H1 (cell line): Measurements from ENCODE around the gene VSIG10L2.

ENCODE experiments used
- CREB1 ChIP-seq: IDR thresholded peaks from 2 replicates; pipeline ENCODE4 v1.6.1; 2012; ENCODE audit warnings: inconsistent platforms
- EP300 ChIP-seq, 2 experiments: IDR thresholded peaks; 1 replicate in 1 of 2; 2 replicates in 1 of 2; pipeline ENCODE4 v1.6.1; 2011 to 2012; ENCODE audit warnings: low read depth in 2 of 2, low read length in 2 of 2, mild to moderate bottlenecking in 2 of 2, borderline replicate concordance in 1 of 2, inconsistent platforms in 1 of 2, moderate library complexity in 1 of 2
- FOSL1 ChIP-seq: IDR thresholded peaks from 2 replicates; pipeline ENCODE4 v1.6.1; 2011; ENCODE audit warnings: mild to moderate bottlenecking, low read depth, low read length, moderate library complexity; ENCODE audit not compliant: insufficient read depth
- KDM5A ChIP-seq: fragments of 200-600 bp; IDR thresholded peaks from 2 replicates; pipeline ENCODE4 v1.7.1; 2012; ENCODE audit warnings: mild to moderate bottlenecking, low read length, inconsistent platforms, mixed read lengths
- POLR2AphosphoS5 ChIP-seq: IDR thresholded peaks from 2 replicates; pipeline ENCODE4 v1.6.1; 2011; ENCODE audit warnings: low read depth, low read length
- RFX5 ChIP-seq: IDR thresholded peaks from 2 replicates; pipeline ENCODE4 v1.6.1; 2011; ENCODE audit warnings: low read depth, low read length, improper control_type of control experiment, borderline replicate concordance
- RXRA ChIP-seq: IDR thresholded peaks from 2 replicates; pipeline ENCODE4 v1.6.1; 2011; ENCODE audit warnings: low read depth, mild to moderate bottlenecking, low read length, moderate library complexity; ENCODE audit not compliant: insufficient read depth
- SIN3A ChIP-seq, 2 experiments: IDR thresholded peaks in 1 of 2; conservative IDR thresholded peaks in 1 of 2; 2 replicates each; pipeline ENCODE4 v1.6.1; 2011 to 2012; ENCODE audit warnings: low read length in 2 of 2, improper control_type of control experiment in 1 of 2, low read depth in 1 of 2, mild to moderate bottlenecking in 1 of 2
- SRF ChIP-seq: IDR thresholded peaks from 2 replicates; pipeline ENCODE4 v1.6.1; 2011; ENCODE audit warnings: mild to moderate bottlenecking, low read depth, low read length, moderate library complexity
- TAF1 ChIP-seq: IDR thresholded peaks from 2 replicates; pipeline ENCODE4 v1.6.1; 2011; ENCODE audit warnings: mild to moderate bottlenecking, low read depth, low read length
- TEAD4 ChIP-seq: IDR thresholded peaks from 2 replicates; pipeline ENCODE4 v1.6.1; 2012; ENCODE audit warnings: low read depth, low read length, inconsistent platforms, mixed read lengths
- TF ChIP-seq, protein P1 (sequence below): IDR thresholded peaks from 2 replicates; pipeline ENCODE4 v1.6.1; 2011; ENCODE audit warnings: low read length, improper control_type of control experiment
- TF ChIP-seq, protein P2 (sequence below), 3 experiments: IDR thresholded peaks; 1 replicate in 2 of 3; 2 replicates in 1 of 3; pipeline versions ENCODE4 v1.5.1 to v1.6.1; 2011; ENCODE audit warnings: low read length in 3 of 3, mild to moderate bottlenecking in 3 of 3, inconsistent platforms in 2 of 3, low read depth in 1 of 3, moderate library complexity in 1 of 3; ENCODE audit not compliant: insufficient read depth in 1 of 3; ENCODE audit errors: control extremely low read depth in 1 of 3
- TF ChIP-seq, protein P3 (sequence below): IDR thresholded peaks from 2 replicates; pipeline ENCODE4 v1.6.1; 2012; ENCODE audit warnings: inconsistent platforms

DNA sequence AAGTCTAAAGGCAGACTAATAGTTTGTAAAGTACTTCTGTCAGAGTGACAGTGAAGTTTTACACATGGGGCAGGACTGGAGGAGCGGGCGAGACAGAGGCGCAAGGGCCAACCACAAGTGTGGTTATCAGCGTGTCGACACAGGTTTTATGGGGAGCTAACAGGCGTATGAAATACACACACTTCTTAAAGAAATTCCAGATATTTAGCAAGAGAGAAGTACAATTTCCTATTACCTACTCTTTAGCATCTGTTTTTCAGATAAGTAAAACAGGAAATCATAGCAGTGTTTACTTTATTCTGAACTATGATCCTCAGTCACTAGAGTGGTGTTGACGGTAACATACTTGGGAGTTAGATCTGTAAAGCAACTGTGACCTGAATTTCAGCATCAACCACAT lies 22.5 kb downstream of the VSIG10L2 start:
- TF ChIP-seq, protein P1, sequence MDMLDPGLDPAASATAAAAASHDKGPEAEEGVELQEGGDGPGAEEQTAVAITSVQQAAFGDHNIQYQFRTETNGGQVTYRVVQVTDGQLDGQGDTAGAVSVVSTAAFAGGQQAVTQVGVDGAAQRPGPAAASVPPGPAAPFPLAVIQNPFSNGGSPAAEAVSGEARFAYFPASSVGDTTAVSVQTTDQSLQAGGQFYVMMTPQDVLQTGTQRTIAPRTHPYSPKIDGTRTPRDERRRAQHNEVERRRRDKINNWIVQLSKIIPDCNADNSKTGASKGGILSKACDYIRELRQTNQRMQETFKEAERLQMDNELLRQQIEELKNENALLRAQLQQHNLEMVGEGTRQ: no peak
- TF ChIP-seq TAF1 (no peak), POLR2AphosphoS5 (no peak), EP300 (IDR thresholded peaks at IDR 0.05; ENCODE audit: borderline replicate concordance in 1 of 2, low read depth in 2 of 2, low read length in 2 of 2) (no peak), RFX5 (no peak), RXRA (no peak), TEAD4 (no peak), FOSL1 (no peak), SIN3A (conservative IDR thresholded peaks at IDR 0.05 in 1 of 2, IDR thresholded peaks at IDR 0.05 in 1 of 2; ENCODE audit: low read depth in 1 of 2, low read length in 2 of 2) (no peak), SRF (no peak), KDM5A (no peak), CREB1 (no peak)
- TF ChIP-seq, protein P2, sequence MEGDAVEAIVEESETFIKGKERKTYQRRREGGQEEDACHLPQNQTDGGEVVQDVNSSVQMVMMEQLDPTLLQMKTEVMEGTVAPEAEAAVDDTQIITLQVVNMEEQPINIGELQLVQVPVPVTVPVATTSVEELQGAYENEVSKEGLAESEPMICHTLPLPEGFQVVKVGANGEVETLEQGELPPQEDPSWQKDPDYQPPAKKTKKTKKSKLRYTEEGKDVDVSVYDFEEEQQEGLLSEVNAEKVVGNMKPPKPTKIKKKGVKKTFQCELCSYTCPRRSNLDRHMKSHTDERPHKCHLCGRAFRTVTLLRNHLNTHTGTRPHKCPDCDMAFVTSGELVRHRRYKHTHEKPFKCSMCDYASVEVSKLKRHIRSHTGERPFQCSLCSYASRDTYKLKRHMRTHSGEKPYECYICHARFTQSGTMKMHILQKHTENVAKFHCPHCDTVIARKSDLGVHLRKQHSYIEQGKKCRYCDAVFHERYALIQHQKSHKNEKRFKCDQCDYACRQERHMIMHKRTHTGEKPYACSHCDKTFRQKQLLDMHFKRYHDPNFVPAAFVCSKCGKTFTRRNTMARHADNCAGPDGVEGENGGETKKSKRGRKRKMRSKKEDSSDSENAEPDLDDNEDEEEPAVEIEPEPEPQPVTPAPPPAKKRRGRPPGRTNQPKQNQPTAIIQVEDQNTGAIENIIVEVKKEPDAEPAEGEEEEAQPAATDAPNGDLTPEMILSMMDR (IDR thresholded peaks at IDR 0.05; ENCODE audit: control extremely low read depth in 1 of 3, insufficient read depth in 1 of 3, low read depth in 1 of 3, low read length in 3 of 3): no peak
- TF ChIP-seq, protein P3, sequence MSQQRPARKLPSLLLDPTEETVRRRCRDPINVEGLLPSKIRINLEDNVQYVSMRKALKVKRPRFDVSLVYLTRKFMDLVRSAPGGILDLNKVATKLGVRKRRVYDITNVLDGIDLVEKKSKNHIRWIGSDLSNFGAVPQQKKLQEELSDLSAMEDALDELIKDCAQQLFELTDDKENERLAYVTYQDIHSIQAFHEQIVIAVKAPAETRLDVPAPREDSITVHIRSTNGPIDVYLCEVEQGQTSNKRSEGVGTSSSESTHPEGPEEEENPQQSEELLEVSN: no peak
